Measurements from ENCODE around the gene F2R. TPM values are rescaled to one million over a fixed set of nuclear protein-coding genes. Genes with fewer than 3 reads are reported as not detected.
"Not testable (repeated sequence)": the region's sequence is repeated elsewhere in the genome, so short reads cannot be mapped to it uniquely, and the experiment has no call there.

Gene F2R
- total RNA-seq, 1 donor = 117 TPM

DNA sequence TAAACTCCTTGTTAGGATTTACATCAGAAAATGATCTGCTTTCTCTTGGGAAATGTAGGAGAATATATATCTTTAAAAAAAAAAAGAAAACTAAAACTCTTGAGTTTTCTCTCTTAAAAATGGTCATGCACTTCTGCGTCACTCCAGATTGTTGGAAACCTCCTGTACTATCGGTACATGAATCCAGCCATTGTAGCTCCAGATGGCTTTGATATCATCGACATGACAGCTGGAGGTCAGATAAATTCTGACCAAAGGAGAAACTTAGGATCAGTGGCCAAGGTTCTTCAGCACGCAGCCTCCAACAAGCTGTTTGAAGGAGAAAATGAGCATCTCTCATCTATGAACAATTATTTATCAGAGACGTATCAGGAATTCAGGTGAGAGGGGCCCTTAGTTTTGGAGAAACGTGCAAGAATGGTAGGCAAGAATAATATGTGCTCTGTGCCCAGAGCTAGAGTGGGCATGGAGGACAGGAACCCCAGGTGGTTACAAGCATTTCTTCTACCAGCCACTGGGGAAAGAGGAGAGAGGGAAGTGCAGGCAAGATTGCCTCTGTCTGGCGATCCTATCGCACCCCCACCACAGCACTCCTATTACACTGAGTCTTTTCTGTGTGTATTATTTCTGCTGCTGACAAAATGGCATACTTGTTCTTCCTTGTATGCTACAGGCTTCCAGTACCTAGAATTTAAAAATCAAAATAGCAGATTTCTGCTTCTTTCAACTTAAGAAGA, 41.4 kb upstream of the F2R start:
- TF ChIP-seq, protein P1, sequence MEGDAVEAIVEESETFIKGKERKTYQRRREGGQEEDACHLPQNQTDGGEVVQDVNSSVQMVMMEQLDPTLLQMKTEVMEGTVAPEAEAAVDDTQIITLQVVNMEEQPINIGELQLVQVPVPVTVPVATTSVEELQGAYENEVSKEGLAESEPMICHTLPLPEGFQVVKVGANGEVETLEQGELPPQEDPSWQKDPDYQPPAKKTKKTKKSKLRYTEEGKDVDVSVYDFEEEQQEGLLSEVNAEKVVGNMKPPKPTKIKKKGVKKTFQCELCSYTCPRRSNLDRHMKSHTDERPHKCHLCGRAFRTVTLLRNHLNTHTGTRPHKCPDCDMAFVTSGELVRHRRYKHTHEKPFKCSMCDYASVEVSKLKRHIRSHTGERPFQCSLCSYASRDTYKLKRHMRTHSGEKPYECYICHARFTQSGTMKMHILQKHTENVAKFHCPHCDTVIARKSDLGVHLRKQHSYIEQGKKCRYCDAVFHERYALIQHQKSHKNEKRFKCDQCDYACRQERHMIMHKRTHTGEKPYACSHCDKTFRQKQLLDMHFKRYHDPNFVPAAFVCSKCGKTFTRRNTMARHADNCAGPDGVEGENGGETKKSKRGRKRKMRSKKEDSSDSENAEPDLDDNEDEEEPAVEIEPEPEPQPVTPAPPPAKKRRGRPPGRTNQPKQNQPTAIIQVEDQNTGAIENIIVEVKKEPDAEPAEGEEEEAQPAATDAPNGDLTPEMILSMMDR (IDR thresholded peaks at IDR 0.05; ENCODE audit: insufficient read depth, low read depth, low read length) = no peak
- DNase-seq (ENCODE audit: low read depth) = no peak

DNA sequence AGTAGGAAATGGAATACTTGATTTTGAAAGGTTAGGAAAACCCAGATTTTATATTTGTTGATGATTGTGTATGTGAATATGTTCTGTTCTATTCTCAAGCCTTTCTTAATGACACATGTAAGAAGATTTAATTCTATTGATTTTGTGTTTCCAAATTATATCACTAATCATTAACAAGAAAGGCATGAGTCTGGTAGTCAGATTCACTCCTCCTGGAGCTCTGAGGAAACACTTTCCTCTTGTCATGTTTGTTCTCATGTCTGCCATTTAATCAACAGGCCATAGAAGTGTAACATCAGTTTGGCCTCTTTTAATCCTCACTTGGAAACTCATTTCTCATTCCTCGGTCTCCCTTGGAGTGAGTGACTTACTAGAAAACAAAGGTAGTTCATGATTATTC, 40.6 kb upstream of the F2R start:
- H3K4me3 ChIP-seq (ENCODE audit: low read depth, low read length) = no peak overlapping the region
- TF ChIP-seq, protein P1 (IDR thresholded peaks at IDR 0.05; ENCODE audit: insufficient read depth, low read depth, low read length) = no peak
- no peak for DNase-seq (ENCODE audit: low read depth)

More for the DNA sequence above, 41.4 kb upstream of the F2R start:
- no peak overlapping the region for H3K4me3 ChIP-seq (ENCODE audit: low read depth, low read length)

DNA sequence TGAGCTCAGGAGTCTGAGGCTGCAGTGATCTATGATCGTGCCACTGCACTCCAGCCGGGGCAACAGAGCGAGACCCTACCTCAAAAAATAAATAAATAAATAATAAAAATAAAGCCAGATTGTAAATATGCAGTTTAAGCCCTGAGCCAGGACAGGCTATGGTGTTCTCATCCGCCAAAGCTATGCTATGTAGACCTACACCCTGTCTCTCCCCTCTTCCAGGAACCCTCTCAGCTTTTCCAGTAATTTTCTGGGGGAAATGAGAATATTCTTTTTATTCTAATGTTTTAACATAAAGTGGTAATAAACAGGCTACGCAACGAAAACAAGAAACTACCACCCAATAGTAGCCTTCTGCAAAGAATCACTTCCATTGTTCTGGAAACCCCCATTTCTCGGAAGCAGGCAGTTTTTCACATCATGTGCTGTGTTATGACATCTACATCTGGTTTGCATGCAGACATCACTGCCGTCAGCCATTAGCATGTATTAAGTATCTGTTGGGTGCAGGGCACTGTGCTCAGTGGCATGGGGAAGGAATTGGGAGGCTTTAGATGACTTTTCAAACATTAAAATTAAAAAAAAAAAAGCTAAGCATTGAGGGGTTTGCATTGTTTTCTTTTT, 38.0 kb upstream of the F2R start:
- TF ChIP-seq, protein P1 (IDR thresholded peaks at IDR 0.05; ENCODE audit: insufficient read depth, low read depth, low read length) = no peak
- H3K4me3 ChIP-seq (ENCODE audit: low read depth, low read length) = no peak overlapping the region
- no peak for DNase-seq (ENCODE audit: low read depth)

DNA sequence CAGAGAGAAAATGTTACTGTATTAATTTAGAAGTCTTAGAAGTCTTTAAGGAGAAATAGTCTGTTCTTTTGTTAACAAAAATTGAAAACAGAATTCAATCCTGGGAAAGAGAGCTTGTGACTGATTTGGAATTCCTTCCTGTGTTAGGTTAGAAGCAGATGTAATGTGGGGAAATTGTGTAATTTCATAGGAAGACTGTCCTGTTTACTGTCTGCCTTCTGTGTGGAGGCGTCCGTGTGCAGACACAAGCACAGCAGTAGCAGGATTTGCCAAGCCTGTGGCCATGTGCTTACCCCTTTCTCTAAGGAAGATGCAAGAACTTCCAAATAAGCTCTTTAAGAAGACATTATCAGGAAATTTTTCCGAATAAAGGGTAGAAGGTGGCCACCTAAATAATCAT, 36.7 kb upstream of the F2R start:
- peak; percentile 92 for DNase-seq (ENCODE audit: low read depth)
- no peak overlapping the region for H3K4me3 ChIP-seq (ENCODE audit: low read depth, low read length)
- TF ChIP-seq, protein P1 (IDR thresholded peaks at IDR 0.05; ENCODE audit: insufficient read depth, low read depth, low read length) = no peak

DNA sequence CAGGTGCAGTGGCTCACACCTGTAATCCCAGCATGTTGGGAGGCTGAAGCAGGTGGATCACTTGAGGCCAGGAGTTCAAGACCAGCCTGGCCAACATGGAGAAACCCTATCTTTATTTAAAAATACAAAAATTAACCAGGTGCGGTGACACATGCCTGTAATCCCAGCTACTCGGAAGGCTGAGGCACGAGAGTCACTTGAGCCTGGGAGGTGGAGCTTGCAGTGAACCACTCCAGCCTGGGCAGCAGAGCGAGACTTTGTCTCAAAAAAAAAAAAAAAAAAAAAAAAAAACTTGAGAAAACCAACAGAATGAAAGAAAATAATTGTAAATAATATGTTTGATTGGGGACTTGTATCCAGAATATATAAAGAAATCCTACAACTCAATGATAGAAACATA, 35.1 kb upstream of the F2R start:
- not testable (repeated sequence) for DNase-seq (ENCODE audit: low read depth); H3K4me3 ChIP-seq (ENCODE audit: low read depth, low read length)

DNA sequence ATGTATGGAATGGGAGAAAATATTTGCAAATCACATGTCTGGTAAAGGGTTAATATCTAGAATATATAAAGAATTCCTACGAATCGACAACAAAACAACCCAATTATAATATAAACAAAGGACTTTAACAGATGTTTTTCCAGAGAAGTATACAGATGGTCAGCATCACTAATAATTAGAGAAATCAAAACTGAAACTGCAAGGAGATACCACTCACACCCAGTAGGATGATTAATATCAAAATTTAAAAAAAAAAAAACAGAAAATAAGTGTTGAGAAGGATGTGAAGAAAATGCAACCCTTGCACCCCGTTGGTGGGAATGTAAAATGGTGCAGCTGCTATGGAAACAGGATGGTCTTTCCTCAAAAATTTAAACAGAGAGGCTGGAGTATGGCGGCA, 34.6 kb upstream of the F2R start:
- H3K4me3 ChIP-seq (ENCODE audit: low read depth, low read length) = no peak overlapping the region
- TF ChIP-seq, protein P1 (IDR thresholded peaks at IDR 0.05; ENCODE audit: insufficient read depth, low read depth, low read length) = no peak
- DNase-seq (ENCODE audit: low read depth) = no peak

DNA sequence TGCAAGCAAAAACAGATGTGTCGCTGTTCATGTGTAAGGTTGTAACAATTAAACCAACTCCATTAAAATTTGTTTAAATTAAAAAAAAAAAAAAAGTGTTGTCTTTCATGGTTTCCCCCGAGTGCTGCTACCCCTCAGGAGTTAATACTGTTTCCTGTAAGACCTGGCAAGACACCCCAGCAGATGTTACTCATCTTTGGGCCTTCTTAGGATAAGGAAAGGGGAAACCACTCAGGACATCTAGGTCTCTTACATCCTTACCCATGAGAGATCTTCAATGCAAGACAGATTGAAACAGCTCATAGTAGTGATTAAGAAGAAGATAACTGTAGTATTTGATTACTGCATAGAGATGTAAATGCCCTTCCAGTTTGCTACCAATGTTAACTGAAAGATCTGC, 33.5 kb upstream of the F2R start:
- no peak for DNase-seq (ENCODE audit: low read depth)
- no peak overlapping the region for H3K4me3 ChIP-seq (ENCODE audit: low read depth, low read length)
- TF ChIP-seq, protein P1 (IDR thresholded peaks at IDR 0.05; ENCODE audit: insufficient read depth, low read depth, low read length) = no peak
